HEK293T (cell line): ENCODE results near the gene SMPX.

Experiments
- CTCF ChIA-PET: fragments of 350-600 bp; formaldehyde crosslinking; extraction: SDS; loops from one replicate; lab custom pipeline; 2021; ENCODE audit warnings: antibody characterized with exemption, inconsistent platforms; lab: Yijun Ruan, JAX
- POLR2A ChIA-PET: fragments of 350-600 bp; formaldehyde crosslinking; extraction: SDS; loops from one replicate; lab custom pipeline; 2020; ENCODE audit warnings: antibody characterized with exemption, inconsistent platforms; lab: Yijun Ruan, JAX
- DNase-seq: peaks from one replicate; pipeline ENCODE4 v3.0.0; 2012; ENCODE audit warnings: mixed read lengths; ENCODE audit errors: extremely low spot score
- ARNT ChIP-seq: fragments of 450-650 bp; IDR thresholded peaks from 2 replicates; pipeline ENCODE4 v1.6.1; 2017; ENCODE audit warnings: mild to moderate bottlenecking
- BHLHE40 ChIP-seq: fragments of 450-650 bp; IDR thresholded peaks from 2 replicates; pipeline ENCODE4 v1.6.1; 2016; ENCODE audit warnings: mild to moderate bottlenecking, moderate library complexity, borderline replicate concordance
- CTBP1 ChIP-seq: fragments of 450-650 bp; IDR thresholded peaks from 2 replicates; pipeline ENCODE4 v1.6.1; 2016; ENCODE audit warnings: borderline replicate concordance
- ELF4 ChIP-seq: fragments of 450-650 bp; IDR thresholded peaks from 2 replicates; pipeline ENCODE4 v1.6.1; 2017; ENCODE audit warnings: antibody characterized with exemption
- FOXA1 ChIP-seq: fragments of 450-650 bp; IDR thresholded peaks from 2 replicates; pipeline ENCODE4 v1.6.1; 2016; ENCODE audit warnings: mild to moderate bottlenecking
- FOXK2 ChIP-seq: fragments of 450-650 bp; IDR thresholded peaks from 2 replicates; pipeline ENCODE4 v1.6.1; 2016; ENCODE audit warnings: mild to moderate bottlenecking
- FOXM1 ChIP-seq: fragments of 450-650 bp; IDR thresholded peaks from 2 replicates; pipeline ENCODE4 v1.6.1; 2017; ENCODE audit warnings: mild to moderate bottlenecking, borderline replicate concordance
- HDGF ChIP-seq: fragments of 450-650 bp; IDR thresholded peaks from 2 replicates; pipeline ENCODE4 v1.6.1; 2017; ENCODE audit warnings: antibody characterized with exemption, borderline replicate concordance
- L3MBTL2 ChIP-seq: fragments of 450-650 bp; conservative IDR thresholded peaks from 2 replicates; pipeline ENCODE4 v1.6.1; 2016; ENCODE audit warnings: mild to moderate bottlenecking
- LEF1 ChIP-seq: fragments of 450-650 bp; IDR thresholded peaks from 2 replicates; pipeline ENCODE4 v1.6.1; 2017; ENCODE audit warnings: mild to moderate bottlenecking, borderline replicate concordance
- NFRKB ChIP-seq: fragments of 450-650 bp; IDR thresholded peaks from 2 replicates; pipeline ENCODE4 v1.6.1; 2016; ENCODE audit warnings: mild to moderate bottlenecking, moderate library complexity
- SP1 ChIP-seq: fragments of 450-650 bp; IDR thresholded peaks from 2 replicates; pipeline ENCODE4 v1.6.1; 2017
- SUZ12 ChIP-seq: fragments of 450-650 bp; IDR thresholded peaks from 2 replicates; pipeline ENCODE4 v1.6.1; 2016; ENCODE audit warnings: mild to moderate bottlenecking
- TARDBP ChIP-seq: fragments of 450-650 bp; IDR thresholded peaks from 2 replicates; pipeline ENCODE4 v1.6.1; 2016
- ZNF384 ChIP-seq: fragments of 450-650 bp; IDR thresholded peaks from 2 replicates; pipeline ENCODE4 v1.6.1; 2016
- TF ChIP-seq, protein P1 (sequence below): fragments of 450-650 bp; IDR thresholded peaks from 2 replicates; pipeline ENCODE4 v1.6.1; 2016

The SMPX gene

DNA sequence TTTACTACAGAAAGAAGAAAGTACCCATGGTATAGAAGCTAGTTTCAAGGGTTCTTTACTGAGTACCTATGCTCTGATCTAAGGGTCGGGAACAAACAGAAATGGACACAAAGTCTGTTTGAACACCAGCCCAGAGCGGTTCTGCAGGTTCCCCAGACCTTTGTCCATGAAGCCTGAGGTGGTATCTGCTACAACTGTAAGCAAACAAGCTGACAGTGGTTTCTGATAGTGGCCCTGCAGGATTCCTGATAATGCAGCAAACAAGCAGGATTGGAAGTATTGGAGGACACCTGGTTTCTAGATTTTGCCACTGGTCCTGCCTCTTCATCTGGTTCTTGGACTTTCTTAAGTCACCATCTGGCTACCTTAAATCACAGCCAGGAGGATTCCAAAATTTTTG is 23.7 kb downstream of the SMPX start:
- DNase-seq = no peak
- ChIA-PET POLR2A (no interaction called here), CTCF (no interaction called here)
- TF ChIP-seq SUZ12 = no peak
- TF ChIP-seq ZNF384 = no peak
- TF ChIP-seq NFRKB = no peak

DNA sequence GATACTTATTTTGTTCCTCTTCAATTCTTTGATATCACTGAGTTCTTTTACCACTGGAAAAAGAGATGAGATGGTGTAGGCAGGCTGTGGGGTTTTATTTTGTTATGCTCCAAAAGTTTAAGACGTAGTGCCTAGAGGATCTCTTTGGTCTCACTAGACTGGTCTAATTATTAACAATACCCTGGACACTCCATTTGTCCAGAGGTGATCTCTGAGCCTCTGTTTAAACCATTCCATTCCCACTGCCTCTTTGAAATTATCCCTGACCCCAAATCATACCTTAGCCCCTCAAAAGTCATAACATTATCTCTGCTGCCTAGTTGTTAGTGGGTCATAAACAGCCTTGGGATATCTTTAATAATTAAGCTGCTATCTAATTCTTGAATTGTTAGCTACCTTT is 24.2 kb downstream of the SMPX start:
- ChIA-PET CTCF (no interaction called here), POLR2A (no interaction called here)

DNA sequence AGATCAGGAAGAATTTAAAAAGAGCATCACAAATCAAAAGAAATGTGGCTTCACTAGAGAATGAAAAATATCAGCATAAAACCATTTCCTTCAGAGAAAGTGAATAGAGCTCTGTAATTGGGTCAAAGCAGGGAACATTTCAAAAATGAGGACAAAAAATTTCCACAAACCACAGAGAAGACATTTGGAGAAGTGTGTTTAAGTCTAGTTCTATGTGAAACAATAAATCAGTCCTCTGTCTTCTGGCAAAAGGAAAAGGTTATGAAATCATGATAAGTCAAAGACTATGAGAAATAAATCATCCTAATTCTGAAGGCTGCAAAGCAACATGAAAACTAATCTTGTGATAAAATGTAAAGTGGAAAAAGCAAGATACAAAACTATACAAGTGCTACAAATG is 27.9 kb downstream of the SMPX start:
- ChIA-PET CTCF (no interaction called here), POLR2A (no interaction called here)
- DNase-seq = no peak
- TF ChIP-seq HDGF (no peak), BHLHE40 (no peak), CTBP1 (no peak), LEF1 (no peak)

More for the DNA sequence above, 24.2 kb downstream of the SMPX start:
- TF ChIP-seq FOXA1 (no peak), BHLHE40 (no peak), HDGF (no peak), SUZ12 (no peak), L3MBTL2 (no peak), TARDBP (no peak), SP1 (no peak), FOXK2 (no peak), ARNT (no peak), CTBP1 (no peak), NFRKB (no peak), LEF1 (no peak), ZNF384 (no peak), FOXM1 (no peak), ELF4 (no peak)
- TF ChIP-seq, protein P1, sequence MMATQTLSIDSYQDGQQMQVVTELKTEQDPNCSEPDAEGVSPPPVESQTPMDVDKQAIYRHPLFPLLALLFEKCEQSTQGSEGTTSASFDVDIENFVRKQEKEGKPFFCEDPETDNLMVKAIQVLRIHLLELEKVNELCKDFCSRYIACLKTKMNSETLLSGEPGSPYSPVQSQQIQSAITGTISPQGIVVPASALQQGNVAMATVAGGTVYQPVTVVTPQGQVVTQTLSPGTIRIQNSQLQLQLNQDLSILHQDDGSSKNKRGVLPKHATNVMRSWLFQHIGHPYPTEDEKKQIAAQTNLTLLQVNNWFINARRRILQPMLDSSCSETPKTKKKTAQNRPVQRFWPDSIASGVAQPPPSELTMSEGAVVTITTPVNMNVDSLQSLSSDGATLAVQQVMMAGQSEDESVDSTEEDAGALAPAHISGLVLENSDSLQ = no peak
- DNase-seq = no peak

DNA sequence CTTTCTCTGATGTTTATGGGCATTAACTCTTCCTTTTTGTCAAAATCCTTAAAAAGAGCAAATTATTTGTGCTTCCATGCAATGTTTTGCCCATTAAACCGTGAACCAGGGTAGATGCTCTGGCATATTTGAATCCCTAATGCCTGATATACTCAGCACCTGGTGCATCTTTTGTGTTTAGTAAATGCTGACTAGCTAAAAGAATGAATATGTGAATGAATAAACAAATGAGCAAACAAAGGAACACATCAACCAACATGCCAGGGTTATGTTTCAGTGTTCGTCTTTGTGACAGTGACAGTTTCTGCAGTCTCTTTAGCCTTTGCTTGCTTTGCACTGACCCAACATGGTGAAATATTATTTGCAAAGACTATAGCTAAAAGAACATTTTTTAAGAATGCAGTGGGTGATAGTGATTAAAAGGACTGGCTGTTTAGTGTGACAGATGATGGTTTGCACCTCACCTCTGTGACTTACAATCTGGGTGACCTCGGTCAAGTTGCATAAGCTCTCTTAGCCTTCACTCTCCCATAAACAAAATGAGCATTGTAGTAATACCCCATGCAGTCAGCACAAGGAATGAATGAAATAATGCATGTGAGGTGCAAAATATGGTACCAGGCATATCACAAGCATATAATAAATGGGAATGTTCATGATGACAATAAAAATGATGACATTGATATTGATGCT is 29.5 kb downstream of the SMPX start:
- ChIA-PET CTCF (interaction anchor here (0.8 kb wide), 1 partner anchor 244 kb away, joined by 3 read pairs; no protein-coding TSS in a partner anchor), POLR2A (no interaction called here)
- no peak for DNase-seq
- TF ChIP-seq ELF4 = no peak
- TF ChIP-seq L3MBTL2 = no peak
- TF ChIP-seq SUZ12 = no peak
- no peak for TF ChIP-seq FOXK2

DNA sequence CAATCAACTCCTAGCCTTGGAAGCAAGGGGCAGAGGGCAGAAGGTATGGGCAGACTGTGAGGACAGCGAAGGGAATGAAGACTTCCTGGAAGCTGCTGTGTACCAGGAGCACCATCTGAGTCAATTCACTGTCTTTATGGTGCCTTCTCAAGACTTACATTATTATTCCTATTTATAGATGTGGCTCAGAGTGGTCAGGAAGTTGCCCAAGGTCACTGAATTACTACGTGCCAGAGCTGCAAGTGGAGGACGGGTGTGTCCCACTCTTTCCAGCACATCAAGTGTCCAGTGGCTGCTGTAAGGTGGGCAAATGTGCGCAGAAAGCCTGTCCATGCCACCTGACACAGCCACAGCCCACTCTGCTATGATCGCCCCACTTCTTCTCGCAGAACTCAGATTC is 32.0 kb downstream of the SMPX start:
- POLR2A ChIA-PET = interaction anchor here (1.2 kb wide), 1 partner anchor 15 kb away, joined by 4 read pairs; no protein-coding TSS in a partner anchor
- CTCF ChIA-PET = interaction anchor here (0.6 to 1.6 kb wide), 3 partner anchors 259 to 1206 kb away, joined by 3 to 7 read pairs (median 3); no protein-coding TSS in a partner anchor
- no peak for DNase-seq
- TF ChIP-seq L3MBTL2 (no peak), ELF4 (no peak), NFRKB (no peak)
- TF ChIP-seq, protein P1 = no peak

GRCh38 chrX:21725496-21725895 is 32.4 kb downstream of the SMPX start:
- TF ChIP-seq TARDBP (no peak), FOXK2 (no peak), ARNT (no peak), FOXA1 (no peak), ELF4 (no peak), BHLHE40 (no peak), HDGF (no peak), SUZ12 (no peak), SP1 (no peak), ZNF384 (no peak), NFRKB (no peak), L3MBTL2 (no peak), LEF1 (no peak), CTBP1 (no peak)
- TF ChIP-seq, protein P1 = no peak
- CTCF ChIA-PET = interaction anchor here (0.6 to 1.6 kb wide), 4 partner anchors 259 to 1256 kb away, joined by 3 to 7 read pairs (median 3); no protein-coding TSS in a partner anchor
- POLR2A ChIA-PET = interaction anchor here (1.2 kb wide), 1 partner anchor 15 kb away, joined by 4 read pairs; no protein-coding TSS in a partner anchor
- DNase-seq = peak; percentile 23

- TF ChIP-seq ELF4 = no peak
- TF ChIP-seq BHLHE40 = no peak
- no peak for TF ChIP-seq FOXM1
- TF ChIP-seq ZNF384 = no peak
- TF ChIP-seq ARNT = no peak
- no peak for TF ChIP-seq LEF1
- TF ChIP-seq CTBP1 = no peak
- TF ChIP-seq TARDBP = no peak
- no peak for TF ChIP-seq NFRKB
- TF ChIP-seq SUZ12 = no peak
- TF ChIP-seq, protein P1 = no peak
- TF ChIP-seq FOXA1 = no peak
- TF ChIP-seq L3MBTL2 = no peak
- no peak for TF ChIP-seq HDGF
- ChIA-PET POLR2A (interaction anchor here (0.8 kb wide), 1 partner anchor 116 kb away, joined by 3 read pairs; the partner anchor contains the start of gene MBTPS2), CTCF (no interaction called here)
- no peak for DNase-seq
These were observed 34.1 kb downstream of the SMPX start for GRCh38 chrX:21723814-21724213.
